ENCODE data around the gene ZEB2.

DNA sequence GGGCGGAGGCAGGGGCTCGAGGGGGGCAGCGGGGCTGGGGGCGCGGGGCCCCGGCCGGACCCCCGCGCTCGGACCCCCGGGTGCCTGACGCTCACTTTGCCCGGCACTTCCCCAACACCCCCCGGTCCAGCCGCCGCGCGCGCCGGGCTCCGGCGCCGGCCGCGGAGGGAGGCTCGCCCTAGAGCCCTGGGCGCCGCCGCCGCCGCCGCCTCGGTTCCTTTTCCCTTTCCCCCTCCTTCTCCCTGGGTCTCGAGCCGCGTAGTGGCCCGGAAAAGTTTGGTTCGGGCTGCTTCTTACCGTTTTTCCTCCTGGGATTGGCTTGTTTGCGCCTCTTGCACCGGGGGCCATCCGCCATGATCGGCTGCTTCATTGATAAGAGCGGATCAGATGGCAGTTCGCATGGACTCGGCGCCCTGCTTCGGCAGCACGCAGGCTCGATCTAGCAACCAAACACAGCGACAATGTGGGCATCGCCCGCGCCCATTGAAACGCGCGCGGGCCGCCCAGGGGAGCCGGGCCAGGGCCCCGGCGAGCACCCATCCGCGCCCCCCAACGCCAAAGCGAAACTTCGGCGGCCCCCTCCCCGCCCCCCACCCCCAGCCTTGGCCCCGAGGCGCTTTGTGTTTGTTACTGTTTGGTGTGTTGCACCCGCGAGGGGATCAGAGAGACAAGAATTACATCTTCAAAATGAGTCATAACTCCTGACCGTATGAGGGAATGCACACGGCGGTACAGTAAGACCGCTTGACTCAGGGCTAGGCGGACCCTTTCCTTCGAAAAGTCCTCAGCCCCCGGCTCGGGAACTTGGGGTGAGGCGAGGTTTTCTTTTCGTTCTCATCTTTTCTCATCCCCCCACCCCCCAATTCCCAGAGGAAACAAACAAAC, 2.7 kb downstream of the ZEB2 start:
- TF ChIP-seq EP300 (IDR thresholded peaks at IDR 0.05) (no peak), CTCF (IDR thresholded peaks at IDR 0.05) (no peak), POLR2A (IDR thresholded peaks at IDR 0.05) (peak in 1 of 4 donors; percentile 19)

Measured in stomach (tissue), 4 donors.